Measurements from ENCODE around the gene PARK7.

DNA sequence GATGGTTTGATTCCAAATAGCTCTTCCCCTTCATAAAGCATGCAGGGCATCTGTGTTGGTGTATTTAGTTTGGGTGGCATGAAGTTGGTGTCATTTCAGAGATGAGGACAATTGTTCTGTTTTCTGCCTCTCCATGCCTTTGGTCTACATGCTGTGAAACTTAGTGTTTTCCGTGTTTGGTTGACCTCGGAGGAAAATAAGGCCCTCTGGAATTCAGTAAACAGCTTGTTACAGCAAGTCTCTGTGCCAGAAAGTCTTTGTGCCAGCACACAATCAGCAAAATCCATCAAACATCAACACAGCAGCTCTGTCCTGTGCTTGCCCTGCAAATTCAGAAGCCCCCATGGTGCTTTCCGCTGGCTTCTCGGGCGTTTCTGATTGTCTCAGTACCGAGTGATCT lies 9.5 kb downstream of the PARK7 start:
- TF ChIP-seq, protein P1, sequence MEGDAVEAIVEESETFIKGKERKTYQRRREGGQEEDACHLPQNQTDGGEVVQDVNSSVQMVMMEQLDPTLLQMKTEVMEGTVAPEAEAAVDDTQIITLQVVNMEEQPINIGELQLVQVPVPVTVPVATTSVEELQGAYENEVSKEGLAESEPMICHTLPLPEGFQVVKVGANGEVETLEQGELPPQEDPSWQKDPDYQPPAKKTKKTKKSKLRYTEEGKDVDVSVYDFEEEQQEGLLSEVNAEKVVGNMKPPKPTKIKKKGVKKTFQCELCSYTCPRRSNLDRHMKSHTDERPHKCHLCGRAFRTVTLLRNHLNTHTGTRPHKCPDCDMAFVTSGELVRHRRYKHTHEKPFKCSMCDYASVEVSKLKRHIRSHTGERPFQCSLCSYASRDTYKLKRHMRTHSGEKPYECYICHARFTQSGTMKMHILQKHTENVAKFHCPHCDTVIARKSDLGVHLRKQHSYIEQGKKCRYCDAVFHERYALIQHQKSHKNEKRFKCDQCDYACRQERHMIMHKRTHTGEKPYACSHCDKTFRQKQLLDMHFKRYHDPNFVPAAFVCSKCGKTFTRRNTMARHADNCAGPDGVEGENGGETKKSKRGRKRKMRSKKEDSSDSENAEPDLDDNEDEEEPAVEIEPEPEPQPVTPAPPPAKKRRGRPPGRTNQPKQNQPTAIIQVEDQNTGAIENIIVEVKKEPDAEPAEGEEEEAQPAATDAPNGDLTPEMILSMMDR (IDR thresholded peaks at IDR 0.05) = no peak
- no peak for TF ChIP-seq POLR2A (IDR thresholded peaks at IDR 0.05)

Measured in adrenal gland (tissue), 5 donors.